ENCODE measurements around the gene NELL1.

The NELL1 gene

DNA sequence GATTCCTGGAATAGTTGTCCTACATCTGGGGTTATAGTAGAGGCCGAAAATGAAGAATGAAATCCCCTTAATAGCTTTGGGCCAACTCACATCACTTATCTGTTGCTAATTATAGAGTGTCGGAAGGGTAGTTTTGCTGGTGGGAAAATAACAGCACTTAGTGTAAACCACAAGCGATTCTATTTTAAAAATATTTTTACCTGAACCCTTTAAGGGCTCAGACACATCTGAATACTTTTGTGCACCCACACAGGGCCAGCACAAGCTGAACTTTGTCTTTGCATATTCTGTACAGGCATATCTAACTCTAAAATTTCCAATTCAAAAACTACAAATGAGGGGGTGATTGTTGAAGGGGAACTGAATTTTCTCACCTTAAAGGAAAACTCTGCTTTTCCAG lies 42.4 kb upstream of the NELL1 start:
- no peak overlapping the region for H2BK15ac ChIP-seq (replicated peaks; ENCODE audit: low read depth)
- H3K27ac ChIP-seq (ENCODE audit: low read depth, low read length) = no peak overlapping the region
- no peak overlapping the region for H3K4me3 ChIP-seq (ENCODE audit: low read length)
- H3K36me3 ChIP-seq (ENCODE audit: control insufficient read depth, insufficient read depth, low read length) = no peaks in the 10 kb centered on the region
- no peak overlapping the region for H4K8ac ChIP-seq (ENCODE audit: low read depth, low read length)
- no peak for DNase-seq
- H3K9ac ChIP-seq (ENCODE audit: low read length) = no peak overlapping the region
- H2AK5ac ChIP-seq (ENCODE audit: low read length) = no peak overlapping the region
- no peaks in the 10 kb centered on the region for H3K27me3 ChIP-seq (ENCODE audit: insufficient read depth, low read length, poor library complexity)
- no peaks in the 10 kb centered on the region for H3K79me1 ChIP-seq (ENCODE audit: low read length)
- no peak overlapping the region for H3K56ac ChIP-seq (ENCODE audit: low read length)
- H3K18ac ChIP-seq (ENCODE audit: low read length) = no peak overlapping the region
- no peak overlapping the region for H3K4me2 ChIP-seq (ENCODE audit: low read length)
- no peak overlapping the region for H2BK5ac ChIP-seq (ENCODE audit: low read length)
- WGBS (ENCODE audit: extremely low coverage, insufficient coverage, low lambda C conversion rate) = no CpG with 5 or more reads among the region's 3 CpGs
- no peaks in the 10 kb centered on the region for H3K79me2 ChIP-seq (ENCODE audit: control insufficient read depth, insufficient read depth, low read length)
- H3K23ac ChIP-seq (ENCODE audit: low read length) = no peak overlapping the region
- H3K4me1 ChIP-seq (ENCODE audit: control insufficient read depth, low read depth, low read length) = peaks cover under 1% of the 10 kb centered on the region
- no peak overlapping the region for H4K5ac ChIP-seq (ENCODE audit: low read length)
- no peak overlapping the region for H2BK120ac ChIP-seq (ENCODE audit: low read depth, low read length)
- no peak overlapping the region for H3K4ac ChIP-seq (ENCODE audit: low read depth, low read length)

DNA sequence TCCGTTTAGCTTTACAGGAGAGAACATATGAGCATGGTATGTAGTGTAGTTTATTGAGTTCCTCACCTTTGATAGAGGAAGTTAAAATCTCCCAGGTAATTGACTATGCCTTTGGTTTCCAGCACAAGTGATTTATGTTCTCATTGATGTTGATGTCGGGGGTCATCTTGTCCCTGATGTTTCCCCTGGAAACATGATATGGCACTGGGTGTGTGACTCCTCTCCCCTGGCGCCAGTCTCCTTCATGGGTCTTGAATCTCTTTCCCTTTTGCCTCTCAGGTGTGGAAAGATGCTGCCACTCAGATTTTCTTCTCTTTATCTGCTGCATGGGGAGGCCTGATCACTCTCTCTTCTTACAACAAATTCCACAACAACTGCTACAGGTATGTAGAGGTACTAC lies 41.7 kb upstream of the NELL1 start:
- Histone ChIP-seq H2BK120ac (ENCODE audit: low read depth, low read length) (no peak overlapping the region), H3K56ac (ENCODE audit: low read length) (no peak overlapping the region), H3K23ac (ENCODE audit: low read length) (no peak overlapping the region), H2BK15ac (replicated peaks; ENCODE audit: low read depth) (no peak overlapping the region), H4K5ac (ENCODE audit: low read length) (no peak overlapping the region), H3K36me3 (ENCODE audit: control insufficient read depth, insufficient read depth, low read length) (no peaks in the 10 kb centered on the region), H3K4me3 (ENCODE audit: low read length) (no peak overlapping the region), H3K79me1 (ENCODE audit: low read length) (no peaks in the 10 kb centered on the region), H3K18ac (ENCODE audit: low read length) (no peak overlapping the region), H2BK5ac (ENCODE audit: low read length) (no peak overlapping the region), H3K27ac (ENCODE audit: low read depth, low read length) (no peak overlapping the region), H3K79me2 (ENCODE audit: control insufficient read depth, insufficient read depth, low read length) (no peaks in the 10 kb centered on the region), H2AK5ac (ENCODE audit: low read length) (no peak overlapping the region), H3K4me2 (ENCODE audit: low read length) (no peak overlapping the region), H3K9ac (ENCODE audit: low read length) (no peak overlapping the region), H3K27me3 (ENCODE audit: insufficient read depth, low read length, poor library complexity) (no peaks in the 10 kb centered on the region), H4K8ac (ENCODE audit: low read depth, low read length) (no peak overlapping the region), H3K4me1 (ENCODE audit: control insufficient read depth, low read depth, low read length) (peaks cover 7% of the 10 kb centered on the region), H3K4ac (ENCODE audit: low read depth, low read length) (no peak overlapping the region)
- DNase-seq = no peak
- no CpG with 5 or more reads among the region's 3 CpGs for WGBS (ENCODE audit: extremely low coverage, insufficient coverage, low lambda C conversion rate)

GRCh38 chr11:20631519-20632168 lies 37.7 kb upstream of the NELL1 start:
- no CpG with 5 or more reads among the region's 5 CpGs for WGBS (ENCODE audit: extremely low coverage, insufficient coverage, low lambda C conversion rate)
- Histone ChIP-seq H3K56ac (ENCODE audit: low read length) (no peak overlapping the region), H3K18ac (ENCODE audit: low read length) (no peak overlapping the region), H3K79me2 (ENCODE audit: control insufficient read depth, insufficient read depth, low read length) (no peaks in the 10 kb centered on the region), H3K23ac (ENCODE audit: low read length) (no peak overlapping the region), H3K4me3 (ENCODE audit: low read length) (no peak overlapping the region), H4K5ac (ENCODE audit: low read length) (no peak overlapping the region), H2BK15ac (replicated peaks; ENCODE audit: low read depth) (no peak overlapping the region), H4K8ac (ENCODE audit: low read depth, low read length) (no peak overlapping the region), H3K79me1 (ENCODE audit: low read length) (no peaks in the 10 kb centered on the region), H3K4me2 (ENCODE audit: low read length) (no peak overlapping the region), H3K36me3 (ENCODE audit: control insufficient read depth, insufficient read depth, low read length) (no peaks in the 10 kb centered on the region), H3K9ac (ENCODE audit: low read length) (no peak overlapping the region), H2BK120ac (ENCODE audit: low read depth, low read length) (no peak overlapping the region), H2AK5ac (ENCODE audit: low read length) (no peak overlapping the region), H3K27ac (ENCODE audit: low read depth, low read length) (peak overlapping the region; percentile 14), H2BK5ac (ENCODE audit: low read length) (no peak overlapping the region), H3K4me1 (ENCODE audit: control insufficient read depth, low read depth, low read length) (peaks cover 12% of the 10 kb centered on the region), H3K4ac (ENCODE audit: low read depth, low read length) (no peak overlapping the region), H3K27me3 (ENCODE audit: insufficient read depth, low read length, poor library complexity) (no peaks in the 10 kb centered on the region)
- peak; percentile 78 for DNase-seq

DNA sequence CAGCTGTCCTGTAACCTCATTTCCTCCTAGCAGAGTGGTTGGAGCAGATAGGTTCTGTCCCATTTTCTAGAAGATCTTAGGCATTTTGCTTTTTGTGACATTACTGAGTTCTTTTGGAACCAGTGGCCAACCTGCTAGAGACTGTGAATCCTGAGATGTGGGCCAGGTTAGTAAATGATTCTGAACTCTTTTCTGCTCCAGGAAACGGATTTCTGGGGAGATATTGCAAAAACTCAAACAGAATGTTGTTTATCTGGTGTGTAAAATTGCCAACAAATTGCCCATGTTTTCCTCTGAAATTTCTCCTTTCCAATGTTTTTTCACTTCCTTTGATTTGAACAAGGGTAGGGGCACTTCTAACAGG lies 37.2 kb upstream of the NELL1 start:
- H3K18ac ChIP-seq (ENCODE audit: low read length) = peak overlapping the region; percentile 72
- no peak overlapping the region for H3K9ac ChIP-seq (ENCODE audit: low read length)
- no peak overlapping the region for H4K8ac ChIP-seq (ENCODE audit: low read depth, low read length)
- H2AK5ac ChIP-seq (ENCODE audit: low read length) = peak overlapping the region; percentile 37
- peaks cover 12% of the 10 kb centered on the region for H3K4me1 ChIP-seq (ENCODE audit: control insufficient read depth, low read depth, low read length)
- H3K23ac ChIP-seq (ENCODE audit: low read length) = no peak overlapping the region
- no peak overlapping the region for H2BK120ac ChIP-seq (ENCODE audit: low read depth, low read length)
- no peaks in the 10 kb centered on the region for H3K79me1 ChIP-seq (ENCODE audit: low read length)
- no peak overlapping the region for H3K4me2 ChIP-seq (ENCODE audit: low read length)
- no peaks in the 10 kb centered on the region for H3K27me3 ChIP-seq (ENCODE audit: insufficient read depth, low read length, poor library complexity)
- no peak overlapping the region for H2BK15ac ChIP-seq (replicated peaks; ENCODE audit: low read depth)
- H4K5ac ChIP-seq (ENCODE audit: low read length) = no peak overlapping the region
- DNase-seq = no peak
- peak overlapping the region; percentile 14 for H3K27ac ChIP-seq (ENCODE audit: low read depth, low read length)
- no peak overlapping the region for H3K4ac ChIP-seq (ENCODE audit: low read depth, low read length)
- H3K79me2 ChIP-seq (ENCODE audit: control insufficient read depth, insufficient read depth, low read length) = no peaks in the 10 kb centered on the region
- WGBS (ENCODE audit: extremely low coverage, insufficient coverage, low lambda C conversion rate) = no CpG with 5 or more reads among the region's 1 CpG
- H3K4me3 ChIP-seq (ENCODE audit: low read length) = no peak overlapping the region
- no peak overlapping the region for H3K56ac ChIP-seq (ENCODE audit: low read length)
- H2BK5ac ChIP-seq (ENCODE audit: low read length) = no peak overlapping the region
- no peaks in the 10 kb centered on the region for H3K36me3 ChIP-seq (ENCODE audit: control insufficient read depth, insufficient read depth, low read length)

DNA sequence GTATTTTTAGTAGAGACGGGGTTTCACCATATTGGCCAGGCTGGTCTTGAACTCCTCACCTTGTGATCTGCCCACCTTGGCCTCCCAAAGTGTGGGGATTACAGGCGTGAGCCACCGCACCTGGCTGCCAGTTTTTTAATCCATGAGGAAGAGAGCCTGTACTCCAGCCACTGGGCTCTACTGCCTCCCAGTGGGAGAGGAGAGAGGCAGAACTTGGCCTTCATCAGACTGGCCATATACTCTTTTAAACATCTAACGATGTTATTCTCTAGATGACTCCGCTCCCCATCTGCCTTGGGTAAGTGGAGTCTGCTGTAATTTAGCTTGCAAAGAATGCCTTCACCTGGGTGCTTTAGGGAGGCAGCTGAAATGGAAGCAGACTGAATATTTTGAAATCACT lies 35.3 kb upstream of the NELL1 start:
- no peak overlapping the region for H3K4ac ChIP-seq (ENCODE audit: low read depth, low read length)
- no peak overlapping the region for H3K23ac ChIP-seq (ENCODE audit: low read length)
- H4K8ac ChIP-seq (ENCODE audit: low read depth, low read length) = no peak overlapping the region
- no peak overlapping the region for H3K4me2 ChIP-seq (ENCODE audit: low read length)
- no peaks in the 10 kb centered on the region for H3K36me3 ChIP-seq (ENCODE audit: control insufficient read depth, insufficient read depth, low read length)
- no peak overlapping the region for H3K9ac ChIP-seq (ENCODE audit: low read length)
- no peak overlapping the region for H4K5ac ChIP-seq (ENCODE audit: low read length)
- no peaks in the 10 kb centered on the region for H3K79me2 ChIP-seq (ENCODE audit: control insufficient read depth, insufficient read depth, low read length)
- H3K27me3 ChIP-seq (ENCODE audit: insufficient read depth, low read length, poor library complexity) = no peaks in the 10 kb centered on the region
- no peak overlapping the region for H2AK5ac ChIP-seq (ENCODE audit: low read length)
- DNase-seq = peak; percentile 47
- no CpG with 5 or more reads among the region's 5 CpGs for WGBS (ENCODE audit: extremely low coverage, insufficient coverage, low lambda C conversion rate)
- H3K56ac ChIP-seq (ENCODE audit: low read length) = no peak overlapping the region
- no peak overlapping the region for H3K27ac ChIP-seq (ENCODE audit: low read depth, low read length)
- peaks cover 12% of the 10 kb centered on the region for H3K4me1 ChIP-seq (ENCODE audit: control insufficient read depth, low read depth, low read length)
- no peak overlapping the region for H3K18ac ChIP-seq (ENCODE audit: low read length)
- H2BK5ac ChIP-seq (ENCODE audit: low read length) = no peak overlapping the region
- no peak overlapping the region for H2BK15ac ChIP-seq (replicated peaks; ENCODE audit: low read depth)
- H3K79me1 ChIP-seq (ENCODE audit: low read length) = no peaks in the 10 kb centered on the region
- no peak overlapping the region for H2BK120ac ChIP-seq (ENCODE audit: low read depth, low read length)
- no peak overlapping the region for H3K4me3 ChIP-seq (ENCODE audit: low read length)

DNA sequence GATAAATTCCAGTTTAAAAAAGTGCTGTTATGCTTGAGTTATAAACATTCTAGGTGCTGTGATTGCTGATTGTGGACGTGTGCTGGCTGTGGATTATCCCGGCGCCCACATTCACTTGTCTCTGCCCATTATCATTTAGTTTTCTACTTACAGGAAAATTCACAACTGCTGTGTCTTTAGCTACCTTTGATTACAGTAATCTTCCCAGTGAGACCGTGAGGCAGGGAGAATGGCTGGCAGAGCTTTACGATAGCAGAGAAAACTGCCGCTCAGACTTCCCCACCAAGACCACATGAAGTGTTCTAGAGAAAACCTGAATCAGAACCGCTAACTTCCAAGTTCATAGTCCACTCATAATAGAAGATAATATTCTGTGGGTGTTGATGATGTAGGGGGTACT lies 34.6 kb upstream of the NELL1 start:
- WGBS (ENCODE audit: extremely low coverage, insufficient coverage, low lambda C conversion rate) = no CpG with 5 or more reads among the region's 7 CpGs
- Histone ChIP-seq H4K8ac (ENCODE audit: low read depth, low read length) (no peak overlapping the region), H4K5ac (ENCODE audit: low read length) (no peak overlapping the region), H3K79me1 (ENCODE audit: low read length) (no peaks in the 10 kb centered on the region), H3K4me1 (ENCODE audit: control insufficient read depth, low read depth, low read length) (peaks cover 12% of the 10 kb centered on the region), H2AK5ac (ENCODE audit: low read length) (no peak overlapping the region), H3K27me3 (ENCODE audit: insufficient read depth, low read length, poor library complexity) (no peaks in the 10 kb centered on the region), H3K56ac (ENCODE audit: low read length) (no peak overlapping the region), H3K23ac (ENCODE audit: low read length) (no peak overlapping the region), H2BK120ac (ENCODE audit: low read depth, low read length) (no peak overlapping the region), H3K18ac (ENCODE audit: low read length) (no peak overlapping the region), H3K79me2 (ENCODE audit: control insufficient read depth, insufficient read depth, low read length) (no peaks in the 10 kb centered on the region), H2BK5ac (ENCODE audit: low read length) (no peak overlapping the region), H3K9ac (ENCODE audit: low read length) (no peak overlapping the region), H3K36me3 (ENCODE audit: control insufficient read depth, insufficient read depth, low read length) (no peaks in the 10 kb centered on the region), H3K4me3 (ENCODE audit: low read length) (no peak overlapping the region), H3K27ac (ENCODE audit: low read depth, low read length) (no peak overlapping the region), H2BK15ac (replicated peaks; ENCODE audit: low read depth) (no peak overlapping the region), H3K4ac (ENCODE audit: low read depth, low read length) (no peak overlapping the region), H3K4me2 (ENCODE audit: low read length) (no peak overlapping the region)
- no peak for DNase-seq
